GM21576 (cell line): ENCODE measurements around the gene TROAP.
"Not testable (repeated sequence)": the region's sequence is repeated elsewhere in the genome, so short reads cannot be mapped to it uniquely, and the experiment has no call there.

Experiments
- ATAC-seq: cut with Tn5 transposase; IDR thresholded peaks from one replicate; pipeline ENCODE4 v1.9.1; 2021; ENCODE audit warnings: mild to moderate bottlenecking, moderate library complexity; ENCODE audit not compliant: unreplicated experiment

TROAP gene

DNA sequence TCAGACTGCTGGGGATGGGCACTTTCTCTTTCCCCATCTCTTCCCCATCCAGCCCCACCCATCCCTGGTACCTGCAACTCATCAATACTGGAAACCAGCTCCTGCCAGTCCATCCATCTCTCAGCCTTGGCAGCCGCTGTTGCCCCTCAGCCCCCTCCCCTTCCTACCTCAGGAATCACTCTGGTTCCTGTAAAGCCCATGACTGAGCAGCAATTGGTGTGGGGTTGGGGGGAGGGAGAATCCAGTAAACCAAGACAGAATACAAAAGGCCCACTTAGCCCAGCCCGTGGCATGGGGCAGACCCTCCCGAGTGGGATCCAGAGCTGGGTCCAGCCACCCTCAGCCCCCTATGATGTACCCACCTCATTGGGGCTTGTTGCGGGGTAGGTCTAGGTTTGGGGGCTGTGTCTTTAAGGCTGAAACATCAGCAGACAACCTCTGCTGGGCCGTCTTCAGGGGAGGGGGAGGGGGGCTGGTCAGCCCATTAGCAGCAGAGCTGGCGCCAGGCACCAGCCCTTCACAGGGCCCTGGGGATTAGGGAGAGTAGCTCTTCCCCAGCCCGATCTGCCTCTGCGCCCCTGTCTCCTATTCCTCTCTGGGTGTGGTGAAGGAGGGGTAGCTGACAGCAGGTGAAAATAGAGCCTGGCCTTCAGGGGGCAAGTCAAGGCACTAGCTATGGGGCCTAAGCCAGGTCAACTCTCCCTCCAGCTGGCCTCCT is 28.8 kb upstream of the TROAP start:
- ATAC-seq = no peak

DNA sequence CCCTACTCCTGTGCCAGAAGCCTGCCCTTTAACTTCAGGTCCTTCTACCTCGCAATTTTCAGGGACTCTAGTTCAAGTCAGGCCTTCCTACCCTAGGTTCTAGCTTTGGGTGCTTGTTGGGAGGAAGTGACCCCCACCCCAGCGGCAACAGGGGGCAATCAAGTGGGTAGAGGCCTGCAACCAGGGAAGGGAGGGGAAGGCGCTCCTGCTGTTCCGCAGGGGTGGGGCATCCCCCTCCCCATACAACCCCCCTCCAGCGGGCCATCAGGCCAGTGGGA is 28.3 kb upstream of the TROAP start:
- no peak for ATAC-seq

DNA sequence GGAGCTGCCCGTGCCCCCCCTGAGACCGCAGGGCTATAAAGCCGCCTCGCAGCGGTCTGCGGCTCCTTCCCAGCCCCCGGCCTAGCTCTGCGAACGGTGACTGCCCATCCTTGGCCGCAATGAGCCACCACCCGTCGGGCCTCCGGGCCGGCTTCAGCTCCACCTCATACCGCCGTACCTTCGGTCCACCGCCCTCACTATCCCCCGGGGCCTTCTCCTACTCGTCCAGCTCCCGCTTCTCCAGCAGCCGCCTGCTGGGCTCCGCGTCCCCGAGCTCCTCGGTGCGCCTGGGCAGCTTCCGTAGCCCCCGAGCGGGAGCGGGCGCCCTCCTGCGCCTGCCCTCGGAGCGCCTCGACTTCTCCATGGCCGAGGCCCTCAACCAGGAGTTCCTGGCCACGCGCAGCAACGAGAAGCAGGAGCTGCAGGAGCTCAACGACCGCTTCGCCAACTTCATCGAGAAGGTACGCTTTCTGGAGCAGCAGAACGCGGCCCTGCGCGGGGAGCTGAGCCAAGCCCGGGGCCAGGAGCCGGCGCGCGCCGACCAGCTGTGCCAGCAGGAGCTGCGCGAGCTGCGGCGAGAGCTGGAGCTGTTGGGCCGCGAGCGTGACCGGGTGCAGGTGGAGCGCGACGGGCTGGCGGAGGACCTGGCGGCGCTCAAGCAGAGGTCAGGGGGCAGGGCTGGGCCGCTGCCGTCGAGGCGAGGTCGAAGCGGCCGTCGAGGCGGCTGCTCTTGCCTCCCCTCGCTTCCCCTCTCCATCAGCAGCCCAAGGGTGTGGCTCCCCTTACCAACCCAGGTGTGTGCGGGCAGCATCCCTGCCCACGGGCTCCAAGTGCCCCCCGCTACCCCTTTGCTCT is 27.7 kb upstream of the TROAP start, which contains the start of gene PRPH:
PRPH (plus strand) TSS at position 66 of the 855 bp plus-strand sequence; CDS start at position 120, 54 bp downstream.
- no peak for ATAC-seq

DNA sequence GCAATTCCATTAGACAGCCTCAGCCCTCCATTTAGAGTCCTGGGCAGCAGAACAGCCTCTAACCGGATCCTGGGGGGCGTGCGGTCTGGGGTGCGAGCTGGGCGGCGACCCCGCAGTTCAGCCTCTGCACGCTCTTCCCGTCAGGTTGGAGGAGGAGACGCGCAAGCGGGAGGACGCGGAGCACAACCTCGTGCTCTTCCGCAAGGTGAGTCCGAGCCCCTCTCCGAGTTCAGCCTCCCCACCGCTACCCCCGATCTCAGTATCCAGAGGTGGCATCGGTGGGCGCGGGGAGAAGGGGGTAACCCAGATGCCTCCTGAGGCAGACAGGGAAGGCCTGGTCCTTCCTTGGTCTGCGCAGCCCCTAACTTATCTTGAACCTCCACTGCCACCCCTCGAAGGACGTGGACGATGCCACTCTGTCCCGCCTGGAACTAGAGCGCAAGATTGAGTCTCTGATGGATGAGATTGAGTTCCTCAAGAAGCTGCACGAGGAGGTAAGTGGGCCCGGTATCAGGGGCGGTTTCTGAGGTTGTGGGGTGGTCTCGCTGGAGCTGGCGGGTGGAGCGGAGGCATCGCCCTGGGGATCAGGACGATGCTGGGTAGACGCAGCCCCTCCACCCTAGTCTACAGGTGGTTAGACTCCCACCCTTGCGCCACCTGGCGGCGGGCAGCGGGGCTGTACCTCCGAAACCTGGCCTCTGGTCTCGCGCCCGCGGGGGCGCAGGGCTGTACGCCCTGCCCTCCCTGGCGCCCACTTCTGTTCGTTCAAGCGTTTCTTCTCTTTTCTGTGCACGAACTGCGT is 26.8 kb upstream of the TROAP start:
- ATAC-seq = no peak

DNA sequence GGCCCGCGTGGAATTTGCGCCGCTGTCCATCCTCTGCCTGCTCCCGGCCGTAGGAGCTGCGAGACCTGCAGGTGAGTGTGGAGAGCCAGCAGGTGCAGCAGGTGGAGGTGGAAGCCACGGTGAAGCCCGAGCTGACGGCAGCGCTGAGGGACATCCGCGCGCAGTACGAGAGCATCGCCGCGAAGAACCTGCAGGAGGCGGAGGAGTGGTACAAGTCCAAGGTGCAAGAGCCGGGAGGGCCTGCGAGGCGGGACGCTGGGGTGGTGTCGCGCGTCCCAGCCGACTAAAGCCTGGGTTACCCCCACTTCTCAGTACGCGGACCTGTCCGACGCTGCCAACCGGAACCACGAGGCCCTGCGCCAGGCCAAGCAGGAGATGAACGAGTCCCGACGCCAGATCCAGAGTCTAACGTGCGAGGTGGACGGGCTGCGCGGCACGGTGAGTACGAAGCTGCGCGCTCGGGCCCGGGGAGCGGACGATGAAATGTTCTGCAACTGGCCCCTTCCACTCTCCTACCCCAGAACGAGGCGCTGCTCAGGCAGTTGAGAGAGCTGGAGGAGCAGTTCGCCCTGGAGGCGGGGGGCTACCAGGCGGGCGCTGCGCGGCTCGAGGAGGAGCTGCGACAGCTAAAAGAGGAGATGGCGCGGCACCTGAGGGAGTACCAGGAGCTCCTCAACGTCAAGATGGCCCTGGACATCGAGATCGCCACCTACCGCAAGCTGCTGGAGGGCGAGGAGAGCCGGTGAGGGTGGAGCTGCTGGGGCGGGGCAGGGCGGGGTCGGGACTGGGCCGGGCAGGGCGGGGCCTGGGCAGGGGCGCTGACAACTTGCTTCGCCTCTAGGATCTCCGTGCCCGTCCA is 26.0 kb upstream of the TROAP start:
- no peak for ATAC-seq

DNA sequence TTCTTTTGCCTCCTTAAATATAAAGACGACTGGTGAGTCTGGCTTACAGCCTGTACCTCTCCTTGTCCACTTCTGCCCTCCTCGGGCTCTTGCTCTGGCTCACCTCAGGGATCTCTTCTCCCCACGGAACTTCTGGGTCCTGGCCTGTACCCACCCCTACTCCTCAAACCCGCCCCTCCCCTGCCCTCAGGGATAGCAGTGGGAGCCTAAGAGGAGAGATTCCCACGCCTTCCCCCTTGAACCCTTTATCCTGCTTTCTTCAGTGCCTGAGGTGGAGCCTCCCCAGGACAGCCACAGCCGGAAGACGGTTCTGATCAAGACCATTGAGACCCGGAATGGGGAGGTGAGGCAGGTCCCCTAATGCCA is 25.4 kb upstream of the TROAP start:
- ATAC-seq = no peak

DNA sequence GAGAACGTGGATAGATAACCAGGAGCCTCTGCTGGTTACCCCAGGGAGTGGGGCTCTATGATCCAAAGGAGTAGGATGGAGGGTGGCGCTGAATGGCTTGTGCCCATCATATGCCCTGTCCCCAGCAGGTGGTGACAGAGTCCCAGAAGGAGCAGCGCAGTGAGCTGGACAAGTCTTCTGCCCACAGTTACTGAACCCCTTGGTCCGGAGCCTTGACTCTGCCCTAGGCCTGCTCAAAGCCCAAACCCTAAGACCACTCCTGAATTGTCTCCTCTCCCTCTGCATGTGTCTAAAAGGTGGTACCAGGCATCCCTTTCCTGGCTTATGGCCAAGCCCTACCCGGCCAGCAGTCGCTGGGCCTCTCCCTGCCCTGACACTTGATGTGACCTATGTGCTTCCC is 24.9 kb upstream of the TROAP start:
- ATAC-seq = no peak

DNA sequence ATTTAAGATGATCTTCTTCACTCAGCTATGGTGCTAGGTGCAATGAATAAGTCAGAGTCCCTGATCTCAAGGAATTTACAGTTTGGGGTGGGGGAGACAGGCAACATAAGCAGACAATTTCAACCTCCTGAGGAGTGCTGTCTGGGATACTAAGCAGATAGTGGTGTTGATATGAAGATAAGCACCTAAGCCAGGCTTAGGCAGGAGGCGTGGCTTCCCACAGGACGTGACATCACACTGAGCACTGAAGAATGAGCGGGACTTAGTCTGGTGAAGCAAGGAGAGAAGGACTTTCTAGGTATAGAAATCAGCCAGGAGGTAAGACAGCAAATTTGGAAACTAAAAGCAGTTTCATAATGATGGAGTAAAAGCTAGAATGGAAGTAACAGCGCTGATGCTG is 21.3 kb upstream of the TROAP start:
- no peak for ATAC-seq

DNA sequence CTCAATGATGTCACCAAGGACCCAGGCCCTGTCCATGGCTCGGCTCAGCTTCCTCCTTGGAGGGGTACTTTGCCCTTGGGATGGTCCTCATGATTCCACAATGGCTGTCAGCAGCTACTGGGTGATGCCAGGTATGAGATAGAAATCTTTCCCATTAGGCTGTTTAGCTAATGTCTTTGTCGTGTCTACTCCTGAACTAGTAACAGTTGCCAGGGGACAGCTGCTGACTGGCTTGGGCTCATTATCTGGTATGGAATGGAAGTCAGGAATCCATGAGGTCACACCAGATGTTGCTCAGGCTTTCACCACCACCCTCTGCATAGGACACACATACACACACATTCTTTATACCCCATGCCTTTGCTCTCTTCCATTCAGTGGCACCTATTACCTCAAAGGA is 18.9 kb upstream of the TROAP start:
- no peak for ATAC-seq

DNA sequence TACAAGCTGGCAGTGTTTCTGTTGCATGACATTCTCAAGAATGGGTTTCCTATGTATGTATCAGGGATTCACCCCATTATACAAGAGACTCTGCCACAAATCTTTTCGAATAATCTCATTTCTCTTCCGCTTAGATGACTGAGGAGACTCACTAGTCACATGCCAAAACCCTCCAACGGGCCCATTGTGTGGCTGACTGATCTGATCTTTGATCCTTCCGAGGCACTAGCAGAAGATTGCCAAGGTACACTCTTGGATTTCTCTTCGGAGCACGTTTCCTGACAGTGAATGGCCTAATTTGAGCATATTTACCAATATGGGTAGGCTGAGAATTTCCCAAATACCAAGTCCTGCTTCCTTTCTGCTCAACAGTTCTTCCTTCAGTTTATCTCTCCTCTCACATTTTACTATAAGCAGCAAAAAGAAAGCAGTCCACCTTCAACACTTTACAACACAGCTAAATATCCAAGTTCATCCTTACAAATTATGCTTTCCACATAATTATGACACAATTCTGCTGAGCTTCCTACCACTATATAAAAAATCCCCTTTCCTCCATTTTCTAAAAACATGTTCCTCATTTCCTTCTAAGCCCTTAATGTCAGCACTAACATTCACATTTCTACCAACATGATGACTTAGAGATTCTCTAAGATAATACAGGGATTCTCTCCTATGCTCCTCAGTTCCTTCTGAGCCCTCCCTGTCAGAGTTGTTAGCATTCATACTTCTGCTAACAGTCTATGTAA is 17.1 kb upstream of the TROAP start:
- no peak for ATAC-seq

DNA sequence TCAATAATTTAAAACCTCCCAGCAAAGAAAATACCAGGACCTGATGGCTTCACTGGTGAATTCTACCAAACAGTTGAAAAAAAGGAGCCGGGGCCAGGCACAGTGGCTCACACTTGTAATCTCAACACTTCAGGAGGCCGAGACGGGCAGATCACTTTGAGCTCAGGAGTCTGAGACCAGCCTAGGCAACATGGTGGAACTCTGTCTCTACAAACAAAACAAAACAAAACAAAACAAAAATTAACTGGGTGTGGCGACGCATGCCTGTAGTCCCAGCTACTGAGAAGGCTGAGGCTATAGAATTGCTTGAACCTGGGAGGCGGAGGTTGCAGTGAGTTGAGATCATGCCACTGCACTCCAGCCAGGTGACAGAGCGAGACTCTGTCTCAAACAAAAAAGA is 13.7 kb upstream of the TROAP start:
- no peak for ATAC-seq

DNA sequence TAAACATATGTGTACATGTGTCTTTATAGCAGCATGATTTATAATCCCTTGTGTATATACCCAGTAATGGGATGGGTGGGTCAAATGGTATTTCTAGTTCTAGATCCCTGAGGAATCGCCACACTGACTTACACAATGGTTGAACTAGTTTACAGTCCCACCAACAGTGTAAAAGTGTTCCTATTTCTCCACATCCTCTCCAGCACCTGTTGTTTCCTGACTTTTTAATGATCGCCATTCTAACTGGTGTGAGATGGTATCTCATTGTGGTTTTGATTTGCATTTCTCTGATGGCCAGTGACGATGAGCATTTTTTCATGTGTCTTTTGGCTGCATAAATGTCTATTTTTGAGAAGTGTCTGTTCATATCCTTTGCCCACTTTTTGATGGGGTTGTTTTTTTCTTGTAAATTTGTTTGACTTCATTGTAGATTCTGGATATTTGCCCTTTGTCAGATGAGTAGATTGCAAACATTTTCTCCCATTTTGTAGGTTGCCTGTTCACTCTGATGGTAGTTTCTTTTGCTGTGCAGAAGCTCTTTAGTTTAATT is 12.5 kb upstream of the TROAP start:
- not testable (repeated sequence) for ATAC-seq

DNA sequence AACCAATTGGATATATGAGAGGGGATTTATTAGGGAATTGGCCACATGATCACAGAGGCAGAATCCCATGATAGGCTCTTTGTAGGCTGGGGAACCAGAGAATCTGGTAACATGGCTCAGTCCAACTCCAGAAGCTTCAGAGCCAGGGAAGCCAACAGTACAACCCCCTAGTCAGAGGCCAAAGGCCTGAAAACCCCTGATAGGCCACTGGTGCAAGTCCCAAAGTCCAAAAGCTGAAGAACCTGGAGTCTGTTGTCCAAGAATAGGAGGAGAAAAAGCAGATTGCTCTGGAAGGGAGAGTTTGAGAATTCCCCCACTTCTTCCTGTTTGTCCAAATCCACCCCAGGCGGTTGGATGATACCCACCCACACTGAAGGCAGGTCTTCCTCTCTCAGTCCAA is 8.2 kb upstream of the TROAP start:
- no peak for ATAC-seq

DNA sequence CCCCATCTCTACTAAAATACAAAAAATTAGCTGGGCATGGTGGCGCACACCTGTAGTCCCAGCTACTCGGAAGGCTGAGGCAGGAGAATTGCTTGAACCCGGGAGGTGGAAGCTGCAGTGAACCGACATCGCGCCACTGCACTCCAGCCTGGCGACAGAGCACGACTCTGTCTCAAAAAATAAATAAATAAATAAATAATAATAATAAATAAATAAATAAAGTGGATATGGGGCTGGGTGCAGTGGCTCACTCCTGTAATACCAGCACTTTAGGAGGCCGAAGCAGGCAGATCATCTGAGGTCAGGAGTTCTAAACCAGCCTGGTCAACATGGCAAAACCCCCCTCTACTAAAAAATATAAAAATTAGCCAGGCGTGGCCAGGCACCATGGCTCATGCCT is 5.9 kb upstream of the TROAP start:
- not testable (repeated sequence) for ATAC-seq

DNA sequence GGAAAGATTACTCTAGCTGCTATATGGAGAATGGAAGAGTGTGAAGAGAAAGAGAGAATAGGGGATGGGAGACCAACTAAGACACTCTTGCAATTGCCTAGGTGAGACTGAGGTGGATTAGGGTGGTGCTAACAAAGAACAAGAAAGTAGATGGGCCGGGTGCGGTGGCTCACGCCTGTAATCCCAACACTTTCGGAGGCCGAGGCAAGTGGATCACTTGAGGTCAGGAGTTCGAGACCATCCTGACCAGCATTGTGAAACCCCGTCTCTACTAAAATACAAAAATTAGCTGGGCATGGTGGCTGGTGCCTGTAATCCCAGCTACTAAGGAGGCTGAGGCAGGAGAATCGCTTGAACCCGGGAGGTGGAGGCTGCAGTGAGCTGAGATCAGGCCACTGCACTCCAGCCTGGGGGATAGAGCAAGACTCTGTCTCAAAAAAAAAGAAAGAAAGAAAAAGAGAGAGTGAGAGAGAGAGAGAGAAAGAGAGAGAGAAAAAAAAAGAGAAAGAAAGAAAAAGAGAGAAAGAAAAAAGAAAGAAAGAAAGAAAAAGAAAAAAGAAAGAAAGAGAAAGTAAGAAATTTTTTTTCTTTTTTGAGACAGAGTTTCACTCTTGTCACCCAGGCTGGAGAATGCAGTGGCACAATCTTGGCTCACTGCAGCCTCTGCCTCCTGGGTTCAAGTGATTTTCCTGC is 2.5 kb upstream of the TROAP start:
- ATAC-seq = not testable (repeated sequence)

DNA sequence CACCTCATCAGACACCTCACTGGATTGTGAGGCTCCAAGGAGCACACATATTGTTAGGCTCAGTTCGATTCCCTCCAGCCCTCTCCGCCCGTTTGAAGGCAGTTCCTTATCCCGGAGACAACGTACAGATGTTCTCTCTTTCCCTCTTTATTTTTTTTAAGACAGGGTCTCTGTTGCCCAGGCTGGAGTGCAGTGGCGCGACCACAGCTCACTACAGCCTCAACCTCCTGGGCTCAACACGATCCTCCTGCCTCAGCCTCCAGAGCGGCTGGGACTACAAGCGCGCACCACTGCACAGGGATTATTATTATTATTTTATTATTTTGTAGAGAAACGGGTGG is 718 bp upstream of the TROAP start:
- no peak for ATAC-seq

DNA sequence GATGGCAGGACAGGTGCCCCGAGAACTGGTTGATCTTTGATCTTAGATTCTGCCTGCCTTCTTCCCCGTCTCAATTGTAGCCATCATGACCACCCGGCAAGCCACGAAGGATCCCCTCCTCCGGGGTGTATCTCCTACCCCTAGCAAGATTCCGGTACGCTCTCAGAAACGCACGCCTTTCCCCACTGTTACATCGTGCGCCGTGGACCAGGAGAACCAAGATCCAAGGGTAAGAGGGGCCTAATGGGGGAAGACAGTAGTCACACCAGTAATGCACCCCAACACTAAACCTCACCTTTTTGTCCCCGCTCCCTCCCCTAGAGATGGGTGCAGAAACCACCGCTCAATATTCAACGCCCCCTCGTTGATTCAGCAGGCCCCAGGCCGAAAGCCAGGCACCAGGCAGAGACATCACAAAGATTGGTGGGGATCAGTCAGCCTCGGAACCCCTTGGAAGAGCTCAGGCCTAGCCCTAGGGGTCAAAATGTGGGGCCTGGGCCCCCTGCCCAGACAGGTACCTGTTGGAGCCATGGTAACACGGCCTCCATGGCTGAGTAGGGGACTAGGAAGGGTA is 556 bp downstream of the TROAP start:
- no peak for ATAC-seq

DNA sequence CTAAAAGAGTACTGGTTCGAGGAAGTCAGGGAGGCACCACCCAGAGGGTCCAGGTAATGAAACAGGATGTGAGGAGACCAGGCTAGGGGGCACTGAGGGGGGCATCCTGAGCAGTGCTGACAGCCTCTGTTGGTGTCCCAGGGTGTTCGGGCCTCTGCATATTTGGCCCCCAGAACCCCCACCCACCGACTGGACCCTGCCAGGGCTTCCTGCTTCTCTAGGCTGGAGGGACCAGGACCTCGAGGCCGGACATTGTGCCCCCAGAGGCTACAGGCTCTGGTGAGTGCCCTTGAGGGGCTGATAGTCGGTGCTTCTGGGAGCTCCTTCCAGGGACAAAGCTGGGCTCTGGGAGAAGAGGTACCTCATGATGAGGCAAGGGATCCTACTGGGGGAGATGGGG is 2.6 kb downstream of the TROAP start:
- ATAC-seq = no peak

DNA sequence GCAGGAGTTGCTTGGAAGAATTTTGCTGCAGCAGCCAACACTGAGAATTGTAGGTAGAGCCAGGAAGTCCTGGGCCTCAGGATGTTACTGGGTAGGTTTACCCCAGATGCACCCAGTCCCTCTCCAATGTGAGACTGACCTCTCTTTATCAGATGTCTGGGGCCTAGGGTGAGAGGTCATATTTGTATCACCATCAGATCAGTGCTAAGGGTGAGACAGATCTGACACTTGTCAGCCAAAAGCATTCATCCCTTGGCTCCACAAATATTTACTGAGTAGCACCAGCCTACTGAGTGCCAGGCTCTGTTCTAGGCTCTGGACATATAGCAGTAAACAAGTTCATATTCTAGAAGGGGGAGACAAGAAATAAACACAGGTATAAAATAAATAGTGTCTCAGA is 4.3 kb downstream of the TROAP start:
- ATAC-seq = no peak
